Airway epithelial cell (primary cell): ENCODE data around the gene MITF. TPM values are rescaled to one million over a fixed set of nuclear protein-coding genes. Genes with fewer than 3 reads are reported as not detected.

ENCODE experiments used
- total RNA-seq: library from RNA; depleted of rRNA; stranded (reverse); fragments of >200 nt; gene quantifications from 2 replicates; pipeline ENCODE4 v1.2.3, GENCODE V29; 2015

Gene MITF, protein sequence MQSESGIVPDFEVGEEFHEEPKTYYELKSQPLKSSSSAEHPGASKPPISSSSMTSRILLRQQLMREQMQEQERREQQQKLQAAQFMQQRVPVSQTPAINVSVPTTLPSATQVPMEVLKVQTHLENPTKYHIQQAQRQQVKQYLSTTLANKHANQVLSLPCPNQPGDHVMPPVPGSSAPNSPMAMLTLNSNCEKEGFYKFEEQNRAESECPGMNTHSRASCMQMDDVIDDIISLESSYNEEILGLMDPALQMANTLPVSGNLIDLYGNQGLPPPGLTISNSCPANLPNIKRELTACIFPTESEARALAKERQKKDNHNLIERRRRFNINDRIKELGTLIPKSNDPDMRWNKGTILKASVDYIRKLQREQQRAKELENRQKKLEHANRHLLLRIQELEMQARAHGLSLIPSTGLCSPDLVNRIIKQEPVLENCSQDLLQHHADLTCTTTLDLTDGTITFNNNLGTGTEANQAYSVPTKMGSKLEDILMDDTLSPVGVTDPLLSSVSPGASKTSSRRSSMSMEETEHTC
- 5.3 and 7.9 TPM in 2 replicates for total RNA-seq

DNA sequence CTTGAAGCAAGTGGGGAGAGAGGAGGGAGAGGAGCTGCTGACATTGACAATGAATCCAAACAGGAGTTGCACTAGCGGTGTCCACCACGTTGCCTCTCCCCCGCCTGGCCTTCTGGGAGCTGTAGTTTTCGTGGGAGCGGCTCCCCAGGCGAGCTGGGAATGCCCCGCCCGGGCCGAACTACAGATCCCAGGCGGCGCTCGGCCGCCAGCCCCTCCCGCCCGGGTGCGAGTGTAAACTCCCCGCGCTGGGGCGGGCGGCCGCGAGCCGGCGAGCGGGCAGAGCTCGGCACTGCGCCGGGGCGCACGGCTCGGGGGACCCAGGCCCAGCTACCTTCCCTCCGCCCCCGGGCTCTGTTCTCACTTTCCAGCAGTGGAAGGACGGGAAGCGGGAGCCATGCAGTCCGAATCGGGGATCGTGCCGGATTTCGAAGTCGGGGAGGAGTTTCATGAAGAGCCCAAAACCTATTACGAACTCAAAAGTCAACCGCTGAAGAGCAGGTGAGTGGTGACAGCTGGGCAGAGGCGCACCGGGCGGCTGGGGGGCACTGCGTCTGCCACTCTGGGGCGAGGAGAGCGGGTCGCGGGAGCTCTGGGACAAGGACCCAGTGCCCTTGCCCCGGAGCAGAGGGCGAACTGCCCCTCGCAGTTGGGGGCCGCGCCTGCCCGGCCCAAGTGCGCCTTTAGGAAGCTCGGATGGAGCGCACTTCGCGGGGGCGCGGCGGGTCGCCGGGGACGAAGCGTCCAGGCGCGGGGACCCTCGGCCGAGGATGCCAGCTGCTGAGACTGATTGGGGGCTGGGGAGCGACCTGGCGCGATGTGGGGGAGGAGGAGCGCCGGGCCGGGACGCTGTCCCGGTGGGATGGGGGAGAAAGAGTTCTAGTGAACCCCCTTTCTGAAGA is at the start of gene MITF:
MITF (plus strand) TSS at position 261 of the 899 bp plus-strand sequence; CDS start at position 395, 134 bp downstream.

DNA sequence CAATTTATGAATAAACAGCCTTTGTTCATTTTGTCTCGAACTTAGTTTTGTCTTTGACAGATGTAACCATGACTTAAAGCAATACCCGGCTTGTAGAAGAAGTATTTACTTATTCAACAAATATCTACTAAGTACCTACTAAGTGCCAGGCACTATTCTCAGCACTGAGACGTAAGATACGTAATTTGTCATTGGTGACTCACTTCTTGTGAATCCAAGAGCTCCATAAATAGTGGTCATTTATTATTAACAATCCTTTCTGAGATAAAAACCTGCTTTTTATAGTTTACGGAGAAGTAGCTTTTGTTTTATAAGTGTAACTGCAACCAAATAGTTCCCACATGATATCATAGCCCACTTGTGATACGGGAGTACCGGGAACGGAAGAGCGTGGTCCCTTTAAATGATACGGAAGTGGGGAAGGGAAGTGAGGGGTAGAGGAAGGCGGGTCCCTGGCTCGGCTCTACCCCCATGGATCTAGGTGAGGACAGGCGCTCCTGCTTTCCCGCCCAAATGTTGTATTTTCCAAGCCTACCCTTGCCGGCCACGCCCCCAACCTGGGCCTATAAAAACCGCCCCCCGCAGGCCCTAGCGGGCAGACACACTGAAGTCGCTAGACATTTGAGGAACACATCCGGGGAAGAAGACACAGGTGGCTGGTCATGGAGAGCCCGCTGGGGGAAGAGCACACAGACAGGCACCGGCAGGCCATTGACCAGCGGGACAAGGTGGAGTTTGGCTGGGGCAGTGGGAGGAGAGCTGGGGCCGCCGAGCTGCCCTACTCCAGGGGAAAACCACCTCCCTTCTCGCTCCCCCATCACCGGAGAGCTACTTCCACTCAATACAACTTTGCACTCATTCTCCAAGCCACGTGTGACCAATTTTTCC is 260.1 kb downstream of the MITF start, which contains the start of gene SAMMSON:
SAMMSON (plus strand) TSS at position 594 of the 888 bp plus-strand sequence.

